ENCODE results near the gene ZNF266.
A peak's percentile ranks its signal among the peaks of the same experiment; 100 is the strongest.

Gene ZNF266

DNA sequence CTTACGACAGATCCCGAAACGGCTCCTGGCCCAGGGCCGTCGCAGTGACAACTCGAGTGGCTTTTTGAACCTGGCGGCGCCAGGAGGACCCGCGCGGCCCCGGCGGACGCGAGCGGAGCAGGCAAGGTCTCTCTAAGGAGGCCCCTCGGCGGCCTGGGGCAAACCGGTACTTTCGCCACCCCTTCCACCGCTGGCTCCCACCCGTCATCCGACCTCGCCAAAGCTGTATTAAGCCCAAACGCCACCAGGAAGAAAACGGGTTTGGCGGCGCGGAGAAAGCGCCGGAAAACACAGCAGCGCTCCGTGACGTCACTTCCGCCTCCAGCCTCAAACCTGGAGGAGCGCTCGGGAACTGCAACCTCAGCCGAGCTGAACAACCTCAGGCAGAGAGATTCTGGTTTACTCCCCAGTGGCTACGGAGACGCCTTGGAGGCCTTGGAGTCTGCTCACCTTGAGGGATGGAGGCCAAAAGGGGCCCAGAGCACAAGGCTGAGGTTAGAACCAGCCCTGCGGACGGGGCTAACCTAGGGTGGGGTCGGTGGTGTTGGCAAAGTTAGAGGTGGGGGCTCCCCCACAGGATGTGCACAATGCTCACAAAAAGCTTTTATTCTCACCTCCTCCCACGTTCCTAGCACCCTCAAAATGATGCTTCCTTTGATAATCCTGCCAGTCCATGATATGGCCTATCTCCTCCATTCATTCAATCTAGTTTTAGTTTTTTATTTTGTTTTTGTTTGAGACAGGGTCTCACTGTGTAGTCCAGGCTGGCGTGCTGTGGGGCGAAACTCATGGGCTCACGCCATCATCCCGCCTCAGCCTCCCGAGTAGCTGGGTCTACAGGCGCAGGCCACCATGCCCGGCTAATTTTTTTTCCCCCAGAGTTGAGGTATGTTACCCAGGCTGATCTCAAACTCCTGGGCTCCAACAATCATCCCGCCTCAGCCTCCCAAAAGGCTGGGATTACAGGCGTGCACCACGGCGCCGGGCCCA, at the start of gene ZNF266:
Gene ZNF266, minus strand, starts transcription at position 295 of the 990 bp plus-strand sequence. CDS start 15,484 bp downstream, outside the sequence.
- DNase-seq (ENCODE audit: low read depth) = peak; percentile 85

DNA sequence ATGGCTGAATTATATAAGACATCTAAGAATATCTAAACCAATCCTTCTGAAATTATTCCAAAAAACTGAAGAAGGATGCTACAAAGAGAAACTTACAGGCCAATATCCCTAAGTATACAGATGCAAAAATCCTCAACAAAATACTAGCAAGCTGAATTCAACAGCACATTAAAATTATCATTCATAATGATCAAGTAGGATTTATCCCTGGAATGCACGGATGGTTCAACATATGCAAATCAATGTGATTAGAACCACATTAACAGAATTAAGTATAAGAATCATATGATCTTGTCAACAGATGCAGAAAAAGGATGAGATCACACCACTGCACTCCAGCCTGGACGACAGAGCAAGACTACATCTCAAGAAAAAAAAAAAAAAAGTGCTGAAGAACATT, 49.8 kb upstream of the ZNF266 start:
- DNase-seq (ENCODE audit: low read depth) = no peak

DNA sequence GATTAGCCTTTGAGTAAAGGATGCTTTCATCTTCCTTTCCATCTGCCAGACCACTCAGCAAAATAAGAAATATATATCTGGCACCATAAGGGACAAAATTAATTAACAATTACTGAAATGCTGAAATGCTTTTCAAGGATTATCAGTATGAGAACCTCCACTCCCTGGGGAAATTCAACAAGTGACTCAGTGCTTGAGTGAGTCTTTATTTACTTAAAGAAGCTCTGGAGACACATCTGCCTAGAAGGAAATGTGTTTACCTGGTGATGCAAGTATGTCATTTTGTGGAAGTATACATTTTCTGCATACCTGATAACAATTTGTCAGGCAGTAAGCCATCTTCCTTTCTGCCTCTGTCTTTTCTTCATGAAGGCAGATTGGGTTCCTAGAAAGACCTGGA, 39.6 kb upstream of the ZNF266 start:
- DNase-seq (ENCODE audit: low read depth) = no peak

DNA sequence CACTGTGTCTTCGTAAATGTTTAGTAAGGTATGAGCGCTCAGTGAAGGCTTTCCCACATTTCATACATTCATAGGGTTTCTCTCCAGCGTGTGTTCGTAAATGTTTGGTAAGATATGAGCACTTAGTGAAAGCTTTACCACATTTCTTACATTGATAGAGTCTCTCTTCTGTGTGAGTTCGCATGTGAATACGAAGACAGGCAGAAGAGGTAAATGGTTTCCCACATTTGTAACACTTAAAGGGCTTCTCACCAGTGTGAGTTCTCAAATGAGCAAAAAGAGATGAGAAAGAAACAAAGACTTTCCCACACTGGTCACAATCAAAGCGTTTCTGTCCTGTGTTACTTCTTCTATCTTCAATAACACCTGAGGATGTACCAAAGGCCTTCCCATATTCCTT, 31.8 kb upstream of the ZNF266 start:
- no peak for DNase-seq (ENCODE audit: low read depth)

DNA sequence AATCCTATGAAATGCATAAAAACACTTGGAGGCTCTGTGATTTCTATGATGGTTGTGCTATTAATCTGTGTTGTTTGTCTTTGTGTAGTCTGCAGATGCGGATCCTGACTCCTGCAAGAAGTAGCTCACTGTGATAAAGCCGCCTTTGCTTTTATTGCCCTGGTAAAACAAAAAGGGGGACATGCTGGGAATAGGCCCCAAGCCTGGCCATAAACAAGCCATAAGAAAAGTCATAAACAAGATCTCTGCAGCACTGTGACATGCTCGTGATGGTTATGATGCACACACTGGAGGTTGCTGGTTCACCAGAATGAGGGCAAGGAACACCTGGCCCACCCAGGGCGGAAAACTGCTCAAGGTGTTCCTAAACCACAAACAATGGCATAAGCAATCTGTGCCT, 26.6 kb upstream of the ZNF266 start:
- DNase-seq (ENCODE audit: low read depth) = no peak

DNA sequence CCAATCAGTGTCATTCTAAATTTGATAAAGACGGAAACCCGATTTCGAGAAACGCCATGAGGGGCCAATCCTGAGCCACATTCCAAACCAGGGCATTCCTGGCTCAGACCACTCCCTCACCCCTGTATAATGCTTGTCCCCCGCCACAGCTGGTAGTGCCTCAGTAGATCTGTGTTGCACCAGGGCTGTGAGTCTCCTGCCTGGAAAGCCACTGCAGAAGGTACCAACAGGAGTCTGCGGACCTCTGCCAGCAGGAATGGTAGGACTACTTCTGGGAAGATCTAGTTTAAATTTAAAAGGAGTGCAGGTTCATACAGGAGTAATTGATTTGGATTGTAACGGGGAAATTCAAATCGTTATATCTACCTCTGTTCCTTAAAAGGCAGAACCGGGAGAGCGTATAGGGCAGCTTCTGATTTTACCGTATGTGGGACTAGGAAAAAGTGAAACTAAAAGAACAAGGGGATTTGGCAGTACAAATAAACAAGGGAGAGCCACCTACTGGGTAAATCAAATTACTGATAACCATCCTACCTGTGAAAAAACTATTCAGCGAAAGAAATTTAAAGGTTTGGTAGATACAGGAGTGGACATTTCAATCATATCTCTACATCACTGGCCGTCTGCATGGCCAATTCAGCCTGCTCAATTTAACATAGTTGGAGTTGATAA, 20.8 kb upstream of the ZNF266 start:
- DNase-seq (ENCODE audit: low read depth) = no peak

DNA sequence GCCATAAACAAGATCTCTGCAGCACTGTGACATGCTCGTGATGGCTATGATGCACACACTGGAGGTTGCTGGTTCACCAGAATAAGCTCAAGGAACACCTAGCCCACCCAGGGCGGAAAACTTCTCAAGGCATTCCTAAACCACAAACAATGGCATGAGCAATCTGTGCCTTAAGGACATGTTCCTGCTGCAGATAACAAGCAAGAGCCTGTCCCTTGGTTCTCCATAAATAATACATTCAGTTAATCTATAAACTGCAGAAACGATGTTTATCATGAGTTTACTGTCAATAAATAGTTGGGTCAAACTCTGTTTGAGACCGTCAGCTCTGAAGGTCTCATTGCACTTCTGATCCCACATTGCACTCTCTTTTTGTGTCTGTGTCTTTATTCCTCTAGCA, 18.6 kb upstream of the ZNF266 start:
- no peak for DNase-seq (ENCODE audit: low read depth)

DNA sequence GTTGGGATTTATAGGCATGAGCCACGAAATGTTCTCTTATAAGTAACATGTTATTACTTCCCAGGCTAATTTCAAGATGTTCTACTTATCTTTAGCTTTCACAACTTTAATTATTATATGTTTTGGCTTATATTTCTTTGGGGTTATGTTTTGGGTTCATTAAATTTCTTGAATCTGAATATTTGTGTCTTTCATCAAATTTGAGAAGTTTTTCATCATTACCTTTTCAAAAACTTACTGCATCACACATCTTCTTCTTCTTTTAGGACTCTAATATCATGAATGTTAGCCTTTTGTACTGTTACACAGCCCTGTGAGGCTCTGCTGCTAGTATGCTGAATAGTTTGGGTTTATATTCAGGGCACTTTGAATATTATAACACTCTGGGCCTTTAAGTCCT, 9.7 kb upstream of the ZNF266 start:
- DNase-seq (ENCODE audit: low read depth) = no peak

DNA sequence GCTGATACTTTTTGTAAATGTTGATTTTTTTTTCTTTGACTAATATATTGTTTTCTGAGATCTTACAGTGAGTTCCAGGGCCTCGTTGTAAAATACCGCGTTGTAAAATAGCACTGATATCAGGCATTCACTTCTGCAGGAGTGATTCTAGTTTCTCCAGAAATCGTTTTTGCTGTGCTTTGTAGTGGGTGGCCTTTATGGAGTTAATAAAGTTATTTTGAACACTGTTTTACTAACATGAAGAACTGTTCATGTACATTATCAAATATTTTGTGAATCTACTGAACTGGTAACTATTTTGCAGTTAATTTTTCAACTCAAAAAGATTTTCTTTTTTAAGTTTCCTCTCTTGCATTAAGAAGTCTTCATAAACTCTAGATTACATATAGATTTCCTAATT, 985 bp upstream of the ZNF266 start:
- no peak for DNase-seq (ENCODE audit: low read depth)

DNA sequence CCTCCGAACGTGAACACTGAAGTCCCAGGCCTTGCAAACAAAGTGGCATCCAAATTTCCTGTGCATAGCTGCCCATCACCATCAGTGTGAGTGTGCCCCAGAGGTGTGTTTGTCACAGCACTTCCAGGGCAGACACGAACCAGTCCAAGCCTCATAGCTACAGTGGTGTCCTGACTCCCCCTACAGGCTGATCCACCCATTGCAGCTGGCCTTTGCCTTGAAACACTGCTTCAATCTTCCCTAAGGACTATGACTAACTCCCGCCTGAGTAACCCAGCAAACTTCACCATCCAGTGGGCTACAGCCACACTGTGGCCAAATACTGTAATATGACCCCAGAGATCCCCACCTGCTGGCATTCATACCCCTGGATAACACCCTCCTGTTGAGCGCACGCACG, 3.9 kb downstream of the ZNF266 start:
- no peak for DNase-seq (ENCODE audit: low read depth)

DNA sequence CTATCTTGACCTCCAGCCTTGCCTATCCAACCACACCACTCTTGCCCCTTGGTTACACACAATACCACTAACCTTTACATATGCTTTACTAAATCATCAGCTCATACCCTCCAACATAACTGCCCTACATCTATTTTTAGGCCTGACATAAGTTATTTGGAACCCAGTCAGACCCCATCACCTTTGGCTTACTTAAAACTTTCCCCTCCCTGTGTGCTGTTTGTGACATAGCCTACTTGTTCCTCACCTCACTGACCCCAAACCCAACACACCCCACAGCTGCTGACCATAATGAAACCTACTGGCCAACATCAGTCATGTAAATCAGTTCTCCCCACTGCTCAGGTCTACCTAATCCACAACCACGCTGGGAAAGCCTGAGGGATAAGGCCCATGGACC, 4.9 kb downstream of the ZNF266 start:
- DNase-seq (ENCODE audit: low read depth) = no peak

DNA sequence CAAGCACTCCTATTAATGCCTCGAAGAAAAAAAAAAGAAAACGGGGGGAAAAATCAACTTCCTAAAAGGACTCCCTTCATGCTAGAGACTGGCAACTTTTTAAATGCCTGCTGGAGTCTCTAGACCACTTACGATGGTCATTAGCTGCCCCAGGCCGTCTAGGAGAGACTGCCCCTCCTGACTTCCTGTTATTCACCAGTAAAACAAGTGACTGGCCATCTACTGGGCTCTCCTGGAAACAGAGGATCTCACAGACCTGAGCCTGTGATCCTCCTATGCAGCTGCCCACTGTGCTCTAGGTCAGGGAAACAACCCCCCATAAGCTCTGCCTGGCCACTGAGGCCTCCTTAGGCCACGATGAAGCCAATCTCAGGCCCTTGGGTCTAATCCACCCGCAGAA, 7.4 kb downstream of the ZNF266 start:
- DNase-seq (ENCODE audit: low read depth) = no peak

DNA sequence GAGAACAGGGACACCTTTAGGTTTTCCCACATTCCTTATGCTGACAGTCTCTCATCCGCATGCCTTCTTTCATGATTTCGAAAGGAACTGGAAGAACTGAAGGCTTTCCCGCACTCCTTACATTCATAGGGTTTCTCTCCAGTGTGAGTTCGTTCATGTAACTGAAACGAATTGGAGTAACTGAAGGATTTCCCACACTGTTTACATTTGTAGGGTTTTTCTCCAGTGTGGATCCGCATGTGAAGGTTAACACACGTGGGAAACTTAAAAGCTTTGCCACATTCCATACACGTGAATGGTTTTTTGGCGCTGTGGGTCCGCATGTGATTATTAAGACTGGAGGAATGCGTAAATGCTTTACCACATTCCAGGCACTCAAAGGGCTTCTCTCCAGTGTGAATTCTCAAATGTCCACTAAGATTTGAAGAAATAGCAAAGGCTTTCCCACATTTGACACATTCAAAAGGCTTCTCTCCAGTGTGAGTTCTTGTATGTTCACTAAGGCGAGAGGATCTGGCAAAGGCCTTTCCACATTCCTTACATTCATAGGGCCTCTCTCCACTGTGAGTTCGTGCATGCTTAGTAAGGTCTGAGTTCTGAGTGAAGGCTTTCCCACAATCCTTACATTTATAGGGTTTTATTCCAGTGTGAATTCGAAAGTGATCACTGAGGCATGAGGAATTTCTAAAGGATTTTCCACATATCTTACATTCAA, 22.0 kb downstream of the ZNF266 start:
- no peak for DNase-seq (ENCODE audit: low read depth)

DNA sequence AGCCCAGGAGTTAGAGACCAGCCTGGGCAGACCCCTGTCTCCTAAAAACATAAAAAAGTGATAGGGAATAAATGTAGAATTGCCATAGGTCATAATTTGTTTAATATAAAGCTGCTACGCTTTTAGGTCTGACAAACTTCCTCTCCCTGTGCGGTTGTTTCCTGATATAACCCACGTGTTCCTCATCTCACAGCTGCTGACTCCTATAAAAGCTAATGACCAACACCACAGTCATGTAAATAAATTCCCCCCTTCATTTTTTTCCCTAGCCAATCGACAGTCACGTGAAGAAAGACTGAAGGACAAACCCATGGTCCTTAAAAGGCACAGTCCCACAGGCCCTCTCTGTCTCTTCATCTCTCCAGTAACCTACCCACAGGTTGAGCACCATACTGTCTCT, 27.5 kb downstream of the ZNF266 start:
- no peak for DNase-seq (ENCODE audit: low read depth)

DNA sequence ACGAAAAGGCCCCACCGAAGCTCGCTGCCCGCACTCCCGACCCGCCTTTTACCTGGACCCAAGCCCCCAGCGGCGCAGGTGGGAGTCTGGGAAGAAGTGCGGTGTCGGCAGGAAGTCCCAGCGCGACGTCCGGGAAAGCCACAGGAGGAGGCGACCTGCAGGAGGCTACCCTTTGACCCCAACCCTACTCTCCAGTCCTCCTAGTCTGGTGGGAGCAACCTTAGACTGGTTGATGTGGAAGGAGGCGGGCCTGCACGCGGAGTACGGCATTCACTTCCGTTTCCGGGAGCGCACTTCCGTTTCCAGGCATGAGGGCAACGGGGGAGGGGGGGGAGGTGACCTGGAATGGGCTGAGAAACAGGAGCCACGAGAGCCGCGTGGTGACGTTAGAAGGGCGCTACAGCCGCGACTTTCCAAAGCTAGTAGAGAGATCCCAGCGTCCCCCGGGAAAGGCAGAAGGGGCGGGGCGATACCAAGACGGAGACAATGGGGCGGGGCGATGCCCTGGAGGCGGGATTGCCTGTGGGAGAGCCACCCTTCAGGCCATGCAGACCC, 28.5 kb downstream of the ZNF266 start:
- DNase-seq (ENCODE audit: low read depth) = no peak

DNA sequence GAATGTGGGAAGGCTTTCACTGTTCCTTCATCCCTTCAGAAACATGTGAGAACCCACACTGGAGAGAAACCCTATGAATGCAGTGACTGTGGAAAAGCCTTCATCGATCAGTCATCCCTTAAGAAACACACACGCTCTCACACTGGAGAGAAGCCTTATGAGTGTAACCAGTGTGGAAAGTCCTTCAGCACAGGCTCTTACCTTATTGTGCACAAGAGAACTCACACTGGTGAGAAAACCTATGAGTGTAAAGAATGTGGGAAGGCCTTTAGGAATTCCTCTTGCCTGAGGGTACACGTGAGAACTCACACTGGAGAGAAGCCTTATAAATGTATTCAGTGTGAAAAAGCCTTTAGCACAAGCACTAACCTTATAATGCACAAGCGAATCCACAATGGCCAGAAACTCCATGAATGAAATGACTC, 54.0 kb downstream of the ZNF266 start:
- DNase-seq (ENCODE audit: low read depth) = no peak

DNA sequence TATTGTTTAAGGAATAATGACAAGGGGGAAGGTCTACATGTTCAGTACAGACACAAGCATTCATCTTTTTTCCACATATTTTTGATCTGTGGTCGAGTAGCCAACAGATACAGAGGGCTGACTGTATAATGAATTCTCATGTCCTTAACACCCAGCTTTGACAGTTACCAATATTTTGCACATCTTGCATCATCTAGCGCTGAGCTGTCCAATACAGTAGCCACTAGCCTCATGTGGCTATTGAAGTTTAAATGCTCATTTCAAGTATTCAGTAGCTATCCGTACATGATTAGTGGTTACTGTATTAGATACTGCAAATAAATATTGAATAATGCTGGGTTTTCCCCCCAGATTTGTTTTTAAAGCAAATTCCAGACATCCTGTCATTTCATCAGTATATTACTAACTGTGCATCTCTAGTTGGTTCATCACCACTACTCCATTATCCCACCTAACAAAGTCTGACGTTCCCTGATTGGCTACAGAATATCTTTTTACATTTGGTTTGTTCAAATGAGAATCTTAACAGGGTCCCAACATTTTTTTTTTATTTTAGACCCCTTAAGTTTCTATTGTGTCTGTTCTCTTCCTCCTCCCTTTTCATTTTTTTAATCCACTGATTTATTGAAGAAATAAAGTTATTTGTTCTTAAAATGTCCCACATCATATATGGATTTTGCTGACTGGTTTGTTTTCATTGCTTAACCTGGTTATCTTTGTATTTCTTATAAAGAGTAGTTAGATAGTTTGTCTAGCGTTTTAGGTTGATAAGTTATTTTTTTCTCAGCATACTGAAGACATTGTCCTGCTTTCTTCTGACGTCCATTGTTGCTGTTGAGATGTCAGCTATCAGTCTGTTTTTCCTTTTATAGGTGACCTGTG, 64.4 kb downstream of the ZNF266 start:
- DNase-seq (ENCODE audit: low read depth) = no peak

DNA sequence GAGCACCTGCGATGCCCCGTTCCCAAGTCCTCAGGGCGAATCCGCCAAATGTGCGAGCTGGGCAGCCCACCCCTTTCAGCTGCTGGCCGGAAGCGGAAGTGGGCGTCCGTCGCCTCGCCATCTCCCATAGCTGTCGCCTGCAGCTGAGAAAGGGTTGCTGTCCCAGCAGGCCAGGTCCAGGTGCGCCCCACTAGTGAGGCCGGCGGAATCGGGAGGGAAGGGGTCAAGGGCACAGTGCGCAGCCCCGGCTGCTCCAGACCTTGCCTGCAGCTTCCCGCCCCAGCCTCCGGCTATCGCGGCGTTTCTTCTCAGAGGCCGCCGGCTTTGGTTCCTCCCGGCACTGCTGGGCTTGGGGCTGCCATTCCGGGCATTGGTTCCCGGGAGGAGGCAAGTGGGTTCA, 72.5 kb downstream of the ZNF266 start, which contains the start of gene ZNF177:
Gene ZNF177, plus strand, starts transcription at position 109 of the 400 bp plus-strand sequence. CDS start 15,299 bp downstream, outside the sequence.
- no peak for DNase-seq (ENCODE audit: low read depth)
